ENCODE data around the gene TMEM184A. TPM values are rescaled to one million over a fixed set of nuclear protein-coding genes. Genes with fewer than 3 reads are reported as not detected.
A peak's percentile ranks its signal among the peaks of the same experiment; 100 is the strongest.

Gene TMEM184A
- total and polyA plus RNA-seq, 2 of the 8 experiments (the other 6 are each of a cell fraction or from before 2014, with no cell fraction given) = 1.8 to 2.1 TPM

- TF ChIP-seq, protein P1, sequence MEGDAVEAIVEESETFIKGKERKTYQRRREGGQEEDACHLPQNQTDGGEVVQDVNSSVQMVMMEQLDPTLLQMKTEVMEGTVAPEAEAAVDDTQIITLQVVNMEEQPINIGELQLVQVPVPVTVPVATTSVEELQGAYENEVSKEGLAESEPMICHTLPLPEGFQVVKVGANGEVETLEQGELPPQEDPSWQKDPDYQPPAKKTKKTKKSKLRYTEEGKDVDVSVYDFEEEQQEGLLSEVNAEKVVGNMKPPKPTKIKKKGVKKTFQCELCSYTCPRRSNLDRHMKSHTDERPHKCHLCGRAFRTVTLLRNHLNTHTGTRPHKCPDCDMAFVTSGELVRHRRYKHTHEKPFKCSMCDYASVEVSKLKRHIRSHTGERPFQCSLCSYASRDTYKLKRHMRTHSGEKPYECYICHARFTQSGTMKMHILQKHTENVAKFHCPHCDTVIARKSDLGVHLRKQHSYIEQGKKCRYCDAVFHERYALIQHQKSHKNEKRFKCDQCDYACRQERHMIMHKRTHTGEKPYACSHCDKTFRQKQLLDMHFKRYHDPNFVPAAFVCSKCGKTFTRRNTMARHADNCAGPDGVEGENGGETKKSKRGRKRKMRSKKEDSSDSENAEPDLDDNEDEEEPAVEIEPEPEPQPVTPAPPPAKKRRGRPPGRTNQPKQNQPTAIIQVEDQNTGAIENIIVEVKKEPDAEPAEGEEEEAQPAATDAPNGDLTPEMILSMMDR (IDR thresholded peaks at IDR 0.05; ENCODE audit: control extremely low read depth in 1 of 3, insufficient read depth in 1 of 3, low read depth in 1 of 3, low read length in 3 of 3) = no peak
- TF ChIP-seq EZH2 (IDR thresholded peaks at IDR 0.05; ENCODE audit: low read depth, low read length, severe bottlenecking) (no peak), E2F6 (IDR thresholded peaks at IDR 0.05) (no peak), GTF2F1 (IDR thresholded peaks at IDR 0.05; ENCODE audit: borderline replicate concordance, low read depth, low read length) (no peak), HDAC6 (IDR thresholded peaks at IDR 0.05; ENCODE audit: low read depth, low read length) (no peak), TCF12 (IDR thresholded peaks at IDR 0.05; ENCODE audit: low read depth, low read length) (no peak), CBX5 (IDR thresholded peaks at IDR 0.05; ENCODE audit: low read depth, low read length) (no peak), BRCA1 (IDR thresholded peaks at IDR 0.05; ENCODE audit: low read depth, low read length) (no peak), SP4 (IDR thresholded peaks at IDR 0.05; ENCODE audit: low read length) (no peak), TAF7 (optimal IDR thresholded peaks at IDR 0.05; ENCODE audit: borderline replicate concordance, low read depth, low read length) (no peak), KDM1A (IDR thresholded peaks at IDR 0.05; ENCODE audit: borderline replicate concordance, low read length) (no peak), KDM5A (IDR thresholded peaks at IDR 0.05; ENCODE audit: low read length) (no peak), EGR1 (IDR thresholded peaks at IDR 0.05; ENCODE audit: borderline replicate concordance, low read depth, low read length) (no peak), POLR2AphosphoS5 (IDR thresholded peaks at IDR 0.05; ENCODE audit: low read depth, low read length) (no peak), JUND (IDR thresholded peaks at IDR 0.05; ENCODE audit: low read length) (peak; percentile 98), TEAD4 (IDR thresholded peaks at IDR 0.05; ENCODE audit: low read depth, low read length) (peak; percentile 83), CTBP2 (IDR thresholded peaks at IDR 0.05; ENCODE audit: borderline replicate concordance, insufficient read depth, insufficient read length, low read length) (no peak), YY1 (IDR thresholded peaks at IDR 0.05; ENCODE audit: low read depth, low read length) (no peak), CHD2 (IDR thresholded peaks at IDR 0.05; ENCODE audit: low read length) (no peak), GABPA (IDR thresholded peaks at IDR 0.05; ENCODE audit: borderline replicate concordance, insufficient read depth, low read length) (peak; percentile 27; the same call in 1 of the 2 replicates), SAP30 (IDR thresholded peaks at IDR 0.05; ENCODE audit: insufficient read depth, insufficient replicate concordance, low read length) (no peak), CREB1 (IDR thresholded peaks at IDR 0.05) (peak; percentile 57; the same call in 1 of the 2 replicates)
These were observed 19.1 kb downstream of the TMEM184A start (continued) for GRCh38 chr7:1536743-1537534.
